GM19438 (cell line): ENCODE results near the gene TUG1.

Experiments
- ATAC-seq: cut with Tn5 transposase; IDR thresholded peaks from one replicate; pipeline ENCODE4 v1.9.1; 2021; ENCODE audit warnings: low read depth; ENCODE audit not compliant: unreplicated experiment

TUG1 gene

DNA sequence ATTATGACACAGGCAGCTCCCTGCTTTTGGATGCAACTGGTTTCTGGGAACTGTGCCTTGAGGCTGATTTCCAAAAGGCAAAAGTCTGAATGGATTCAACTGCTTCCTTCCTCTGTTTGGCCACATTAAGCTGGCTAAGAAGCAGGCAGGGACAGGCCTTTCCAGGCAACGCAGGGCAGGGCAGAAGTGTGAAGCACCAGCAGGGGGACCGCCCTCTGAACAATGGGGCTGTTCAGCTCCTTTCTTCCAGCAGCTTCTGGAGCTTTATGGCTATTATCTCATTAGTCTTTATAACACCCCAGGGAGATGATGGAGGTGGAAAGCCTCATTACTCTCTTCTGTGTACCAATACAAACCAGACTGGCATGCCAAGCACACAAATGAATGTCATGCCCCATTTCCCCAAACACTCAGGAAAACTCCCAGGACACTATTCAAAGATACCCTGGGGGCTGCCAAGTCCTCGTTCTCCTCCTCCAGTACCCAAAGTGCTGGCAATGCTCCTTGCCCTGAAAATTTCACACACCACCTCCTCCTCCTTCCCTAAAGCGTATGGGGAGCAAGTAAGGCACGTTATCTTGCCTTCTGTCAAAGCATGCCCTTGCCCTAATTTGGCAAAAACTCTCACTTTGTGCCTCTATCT is 21.8 kb upstream of the TUG1 start:
- ATAC-seq = no peak

DNA sequence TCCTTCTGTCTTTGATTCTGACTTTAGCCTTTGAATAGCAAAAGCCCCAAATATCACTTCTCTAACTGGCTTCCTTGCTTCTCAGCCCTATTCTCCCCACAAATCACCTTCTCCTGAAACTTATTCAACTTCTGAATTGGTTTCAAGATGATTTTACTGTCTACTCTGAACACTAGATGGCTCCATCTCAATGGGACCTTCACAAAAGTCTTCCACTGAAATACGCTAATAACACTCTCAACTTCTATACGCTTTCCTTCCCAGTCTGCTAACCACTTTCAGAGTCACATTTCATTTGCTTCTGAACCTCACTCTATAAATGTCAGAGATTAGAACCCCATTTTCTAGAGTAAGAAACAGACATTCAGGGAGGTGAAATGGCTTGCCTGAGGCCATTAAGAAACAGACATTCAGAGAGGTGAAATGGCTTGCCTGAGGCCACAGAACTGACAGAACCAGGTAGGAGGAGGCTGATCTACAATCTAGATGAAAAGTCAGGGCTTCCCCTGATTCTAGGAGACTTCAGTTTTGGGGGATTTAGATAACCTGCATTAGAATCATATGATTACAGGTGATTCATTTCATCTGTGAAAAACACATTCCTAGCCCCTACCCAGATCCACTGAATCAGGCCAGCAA is 21.1 kb upstream of the TUG1 start:
- no peak for ATAC-seq

DNA sequence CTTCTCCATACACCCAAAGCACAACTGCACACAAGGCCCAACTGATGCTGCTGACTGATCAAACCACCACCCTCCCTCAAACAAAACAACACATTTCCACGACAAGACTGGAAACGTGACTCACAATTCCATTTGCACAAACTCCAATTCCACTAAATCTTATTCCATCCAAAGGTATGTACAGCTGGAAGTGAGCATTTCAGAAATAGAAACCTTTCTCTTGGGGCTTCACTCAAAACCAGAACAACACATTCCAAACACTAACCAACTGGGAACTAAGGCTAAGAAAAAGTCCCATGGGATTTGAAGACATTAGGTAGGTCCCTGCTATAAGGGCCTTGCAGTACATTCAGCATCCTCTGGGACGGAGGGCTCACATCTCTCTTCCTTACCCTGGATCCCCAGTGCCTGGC is 20.1 kb upstream of the TUG1 start:
- no peak for ATAC-seq

DNA sequence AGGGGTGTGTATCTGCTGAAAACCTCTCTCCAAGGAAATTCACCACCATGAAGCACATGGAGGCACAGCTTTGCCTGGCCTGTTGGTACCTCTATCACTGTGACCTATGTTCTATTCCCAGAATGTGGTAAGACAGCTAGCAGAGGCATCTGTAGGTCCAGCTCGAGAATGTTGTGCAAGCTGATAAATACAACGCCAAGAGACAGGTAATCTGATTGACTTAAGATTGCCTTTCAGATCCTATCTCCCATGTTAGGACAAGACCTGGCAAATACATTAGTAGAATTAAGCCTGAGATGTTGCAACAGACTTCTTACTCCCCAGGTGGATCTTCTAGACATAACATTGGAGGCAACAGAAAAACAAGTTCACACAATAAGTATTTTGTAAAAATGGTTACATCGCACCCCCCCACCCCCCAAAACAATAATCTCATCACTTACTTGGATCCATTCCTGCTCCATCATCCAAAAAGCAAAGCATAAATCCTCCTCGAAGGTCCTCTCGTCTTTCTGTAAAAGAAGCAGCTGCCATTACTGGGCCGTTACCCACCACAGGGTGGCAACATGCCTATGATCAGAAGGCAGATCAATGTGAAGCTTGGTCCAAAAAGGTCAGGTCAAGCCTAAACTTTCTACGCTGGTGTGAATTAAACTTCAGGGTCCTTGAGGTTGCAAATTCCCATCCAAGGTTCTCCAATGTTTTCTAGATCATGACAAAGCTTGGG is 19.0 kb upstream of the TUG1 start:
- ATAC-seq = no peak

DNA sequence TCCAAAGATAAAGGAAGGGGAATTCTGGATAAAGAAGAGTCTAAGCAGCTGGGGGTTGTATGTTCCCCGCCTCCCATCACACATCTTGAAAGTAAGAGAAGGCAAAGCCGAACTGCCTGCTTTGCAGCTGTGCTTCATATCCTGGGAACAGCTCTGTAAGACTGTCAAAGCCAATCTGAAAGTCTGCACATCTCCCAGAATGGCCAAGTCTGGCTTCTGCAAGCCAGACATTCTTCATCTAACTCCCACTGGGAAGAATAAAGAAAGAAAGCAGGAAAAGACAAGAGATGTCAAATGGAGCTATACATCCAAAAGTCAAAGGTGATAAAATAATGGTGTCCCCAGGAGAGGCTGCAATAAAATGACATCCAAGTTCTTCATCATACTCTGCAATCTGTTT is 15.9 kb upstream of the TUG1 start:
- no peak for ATAC-seq

DNA sequence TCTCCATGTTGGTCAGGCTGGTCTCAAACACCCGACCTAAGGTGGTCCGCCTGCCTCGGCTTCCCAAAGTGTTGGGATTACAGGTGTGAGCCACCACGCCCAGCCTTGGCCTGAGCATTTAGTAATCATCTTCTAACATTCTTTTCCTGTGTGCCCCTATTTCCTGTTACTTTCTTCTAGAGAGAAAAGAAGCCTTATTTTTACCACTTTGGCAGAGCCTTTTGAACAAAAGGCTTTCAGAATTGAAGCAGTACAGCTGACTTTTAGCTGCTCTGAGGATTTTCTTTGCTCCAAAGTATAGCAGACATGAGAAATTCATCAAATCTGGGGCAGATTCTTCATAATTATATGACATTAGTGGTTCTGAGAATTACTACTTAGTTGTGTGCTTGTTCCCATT is 13.9 kb upstream of the TUG1 start:
- ATAC-seq = no peak

DNA sequence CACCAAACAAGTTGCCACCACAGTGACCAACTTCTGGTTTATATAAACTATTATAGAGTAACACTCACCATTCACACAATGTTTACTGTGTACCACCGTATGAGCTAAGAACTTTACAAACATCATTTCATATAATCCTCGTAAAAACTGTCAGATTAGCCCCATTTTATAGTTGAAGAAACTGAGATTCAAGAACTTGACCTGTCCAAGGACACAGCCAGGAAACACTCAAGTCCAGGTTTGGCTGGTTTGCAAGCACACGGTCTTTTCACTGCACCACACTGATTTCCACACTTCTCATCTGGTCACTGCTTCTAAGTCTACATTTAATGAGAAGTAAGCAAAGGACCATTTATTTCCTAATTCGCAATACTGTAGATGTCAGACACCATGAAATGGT is 4.2 kb upstream of the TUG1 start:
- ATAC-seq = no peak

DNA sequence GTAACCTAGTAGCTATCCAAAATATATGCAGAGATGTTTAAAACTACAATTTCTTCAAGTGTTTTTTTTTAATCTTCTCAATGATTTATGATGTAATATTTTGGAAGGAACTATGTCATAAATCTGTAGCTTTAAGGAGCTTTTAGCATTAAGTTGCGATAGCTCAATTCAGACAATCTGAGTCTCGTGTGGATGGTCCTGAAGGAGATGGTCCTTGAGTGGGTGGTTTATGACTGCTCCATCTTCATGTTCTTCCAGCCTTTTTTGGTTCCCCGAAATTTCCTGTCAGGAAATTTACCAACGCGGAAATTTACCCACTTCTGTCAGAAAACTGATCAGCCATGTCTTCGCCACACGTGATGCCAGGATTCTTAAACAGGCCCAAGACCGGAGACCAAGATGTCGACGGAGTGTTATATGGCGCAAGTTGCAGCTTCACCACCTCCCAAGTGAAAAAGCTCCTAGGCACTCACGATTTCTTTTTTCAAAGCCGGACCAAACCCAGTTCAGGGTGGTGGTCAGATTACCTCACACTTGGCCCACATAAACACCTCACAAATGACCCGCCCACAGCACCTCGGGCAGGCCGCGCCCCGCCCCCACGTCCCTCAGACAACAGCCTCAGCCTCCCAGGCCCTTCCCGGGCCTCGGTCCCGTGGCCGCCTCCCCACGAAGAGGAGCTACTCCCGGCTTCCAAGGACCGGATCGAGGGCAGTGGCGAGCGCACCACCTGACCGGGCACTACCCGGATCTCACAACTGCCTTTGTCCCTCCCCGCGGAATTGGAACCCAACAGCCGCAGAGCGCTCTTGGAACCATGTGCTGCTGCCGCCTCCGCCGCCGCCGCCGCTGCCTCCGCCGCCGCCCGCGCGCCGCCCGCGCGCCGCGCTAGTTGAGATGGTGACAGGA is 796 bp upstream of the TUG1 start, which contains the start of gene MORC2:
Gene MORC2, minus strand, starts transcription at position 760 of the 909 bp plus-strand sequence. CDS start 885 bp downstream, outside the sequence.
- peak; percentile 13 for ATAC-seq

DNA sequence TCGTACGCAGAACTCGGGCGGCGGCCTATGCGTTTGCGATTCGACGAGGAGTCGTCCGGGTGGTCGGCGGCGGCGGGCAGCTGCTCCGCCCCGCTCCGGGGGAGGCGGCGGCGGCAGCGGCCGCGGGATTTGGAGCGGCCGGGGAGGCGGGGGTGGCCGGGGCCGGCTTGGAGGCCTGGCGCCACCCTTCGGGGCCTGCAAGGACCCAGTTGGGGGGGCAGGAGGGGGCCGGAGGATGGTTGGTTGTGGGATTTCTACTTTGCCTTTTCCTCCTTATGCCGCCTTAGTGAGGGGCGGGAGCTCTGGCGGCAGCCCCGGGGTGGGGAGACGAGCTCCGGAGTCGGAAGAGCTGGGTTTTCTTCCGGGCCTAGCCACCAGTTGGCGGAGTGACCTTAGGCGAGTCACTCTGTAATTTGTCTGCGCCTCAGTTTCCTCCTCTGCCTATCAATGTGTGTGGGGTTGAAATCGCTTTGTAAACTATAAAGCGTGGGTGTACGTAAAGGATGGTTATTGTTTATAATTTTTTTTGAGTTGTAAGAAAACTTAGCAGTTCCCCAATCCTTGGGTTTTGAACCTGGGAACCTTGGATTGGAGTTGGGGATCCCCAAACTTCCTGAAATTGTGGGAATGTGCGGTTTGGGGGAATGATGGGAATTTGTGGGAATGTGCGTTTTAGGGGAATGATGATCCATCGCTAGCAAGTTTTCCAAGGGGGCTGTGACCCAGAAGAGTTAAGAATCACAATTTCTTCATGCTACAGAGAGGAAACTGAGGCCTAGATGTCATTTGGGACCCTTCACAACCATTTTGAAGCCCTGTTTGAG is 679 bp downstream of the TUG1 start:
- ATAC-seq = peak; percentile 24

DNA sequence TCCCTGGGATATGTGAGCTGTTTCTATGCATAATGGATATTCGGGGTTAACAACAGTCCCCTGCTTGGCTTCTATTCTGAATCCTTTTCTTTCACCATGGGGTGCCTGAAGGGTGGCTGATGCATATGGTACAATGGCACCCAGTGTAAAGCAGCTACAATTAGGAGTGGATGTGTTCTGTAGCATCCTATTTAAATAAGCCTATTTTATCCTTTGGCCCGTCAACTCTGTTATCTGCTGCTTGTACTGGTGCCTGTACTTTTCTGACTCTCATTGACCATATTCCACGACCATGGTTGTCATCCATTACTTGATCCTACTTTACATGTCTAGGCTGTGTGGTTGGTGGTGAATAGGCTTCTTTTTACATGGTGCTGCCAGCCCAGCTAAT is 1.3 kb downstream of the TUG1 start:
- ATAC-seq = no peak

DNA sequence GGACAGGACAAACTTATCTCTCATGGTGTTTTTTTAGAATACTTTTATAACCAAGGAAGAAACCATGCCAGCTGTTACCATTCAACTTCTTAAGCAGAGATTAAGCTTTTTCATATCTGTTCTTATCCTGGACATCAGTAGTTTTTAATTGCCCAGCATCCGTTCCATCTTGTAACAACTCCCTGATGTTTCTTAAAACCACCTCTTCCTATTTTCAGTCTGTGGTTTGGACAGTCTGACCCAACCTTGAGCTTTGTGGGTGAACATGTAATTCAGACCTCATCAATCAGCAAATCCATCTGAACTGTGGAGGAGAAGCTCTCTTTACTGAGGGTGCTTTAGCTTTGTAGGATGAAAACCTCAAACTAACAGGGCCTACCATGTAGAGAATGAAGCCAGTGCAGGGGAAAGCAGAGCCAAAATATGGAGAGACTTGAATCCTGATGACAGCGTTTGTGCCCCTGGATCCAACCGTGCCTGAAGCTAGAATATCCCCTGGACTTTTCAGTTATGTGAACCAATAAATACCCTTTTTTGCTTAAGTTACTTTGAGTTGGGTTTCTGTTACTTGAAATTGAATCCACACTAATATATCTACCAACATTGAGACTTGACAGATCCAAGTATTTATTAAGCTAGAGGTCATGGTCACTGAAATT is 9.4 kb downstream of the TUG1 start:
- no peak for ATAC-seq

DNA sequence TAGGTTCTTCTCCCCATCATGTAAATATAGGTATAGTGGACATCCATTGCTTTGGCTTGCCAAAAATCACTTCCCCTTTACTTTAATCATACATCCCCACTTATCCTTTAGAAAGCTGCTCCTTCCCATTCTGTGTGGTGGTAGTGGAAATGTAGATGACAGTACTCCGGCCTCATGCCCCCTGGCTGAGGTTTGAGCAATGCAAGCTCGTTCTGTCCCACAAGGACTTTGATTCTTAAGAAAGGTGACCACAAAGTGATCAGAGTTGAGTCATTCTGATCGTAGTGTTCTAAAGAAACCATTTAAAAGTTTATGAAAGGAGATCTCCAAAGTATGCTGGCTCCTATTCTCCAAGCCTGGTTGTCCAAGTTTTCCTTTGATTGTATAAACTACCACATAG is 10.9 kb downstream of the TUG1 start:
- ATAC-seq = no peak

DNA sequence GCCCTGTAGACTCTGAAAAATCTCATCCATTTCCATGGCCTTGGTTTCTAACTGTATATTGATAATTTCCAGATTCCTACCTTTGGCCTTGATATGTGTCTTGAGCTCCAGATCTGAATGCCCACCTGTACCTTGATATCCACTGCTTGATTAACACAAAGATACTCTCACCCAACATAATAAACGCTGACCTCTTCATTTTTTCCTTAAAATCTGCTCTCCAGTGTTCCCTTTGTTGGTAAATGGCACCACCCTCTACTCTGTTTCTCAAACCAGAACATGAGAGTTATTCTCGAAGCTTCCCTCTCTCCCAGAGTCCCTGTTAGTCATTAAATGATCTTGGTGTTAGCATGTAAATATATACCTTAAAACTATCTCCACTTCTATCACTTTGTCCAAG is 13.4 kb downstream of the TUG1 start:
- no peak for ATAC-seq

DNA sequence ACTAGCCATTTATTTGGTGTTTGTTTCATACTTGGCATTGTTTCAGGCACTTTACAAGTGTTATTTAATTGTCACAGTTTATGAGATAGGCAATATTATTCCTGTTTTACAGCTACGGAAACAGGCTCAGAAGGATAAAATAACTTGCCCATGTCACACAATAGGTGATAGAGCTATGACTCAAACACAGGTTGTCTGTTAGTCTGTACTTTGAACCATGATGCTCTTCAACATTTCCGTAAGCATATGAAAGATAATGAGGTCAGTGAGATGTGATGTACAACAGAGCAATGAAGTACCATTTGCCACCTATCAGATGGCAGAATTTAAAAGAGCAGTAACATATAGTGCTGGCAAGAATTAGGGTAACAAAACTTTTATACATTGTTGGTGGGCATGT is 15.3 kb downstream of the TUG1 start:
- ATAC-seq = no peak

DNA sequence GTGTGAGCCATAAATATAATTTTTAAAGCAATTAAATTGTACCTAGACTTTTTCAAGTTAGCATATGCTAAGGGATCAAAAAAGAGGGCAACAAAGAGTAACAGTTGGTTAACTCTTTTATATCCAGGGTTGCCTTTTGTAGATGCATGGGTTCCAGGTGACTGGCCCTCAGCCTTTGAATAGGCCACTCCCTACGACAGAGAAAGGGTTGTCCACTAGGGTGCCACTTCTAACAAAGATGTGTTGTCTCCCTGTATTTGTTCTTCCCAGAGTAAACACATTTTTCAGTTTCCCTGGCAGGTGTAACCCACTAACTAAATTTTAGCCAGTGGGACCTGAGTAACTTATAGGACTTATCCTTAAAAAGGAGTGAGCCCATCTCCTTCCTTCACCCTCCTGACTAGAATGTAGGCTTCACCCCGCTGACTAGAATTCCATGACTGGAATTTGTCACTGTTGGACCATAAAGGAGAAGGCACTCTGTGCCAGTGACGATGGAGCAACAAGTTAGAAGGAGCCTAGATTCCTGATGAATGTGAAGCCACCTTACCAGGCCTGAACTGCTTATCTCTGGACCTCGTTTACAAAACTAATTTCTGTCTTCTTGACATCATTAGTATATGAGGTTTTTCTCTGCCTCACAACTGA is 16.6 kb downstream of the TUG1 start:
- ATAC-seq = no peak

DNA sequence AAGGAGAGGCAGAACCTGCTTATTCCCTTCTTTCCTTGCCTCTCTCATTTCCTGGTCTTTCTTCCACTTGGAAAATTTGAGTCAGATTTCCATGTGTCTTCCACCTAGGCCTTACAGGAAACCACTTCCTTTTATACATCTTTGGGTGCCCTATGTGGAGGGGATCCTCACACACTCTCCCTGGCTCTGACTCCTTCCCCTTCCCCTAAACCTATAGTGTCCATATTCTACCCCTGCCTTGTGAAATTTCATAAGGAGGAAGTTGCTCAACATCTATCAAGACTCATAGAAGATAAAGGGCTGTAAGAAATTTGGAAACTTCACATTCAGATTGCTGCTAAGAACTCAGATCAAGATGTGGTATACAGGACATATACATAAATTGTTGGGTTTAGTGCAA is 20.4 kb downstream of the TUG1 start:
- ATAC-seq = no peak

DNA sequence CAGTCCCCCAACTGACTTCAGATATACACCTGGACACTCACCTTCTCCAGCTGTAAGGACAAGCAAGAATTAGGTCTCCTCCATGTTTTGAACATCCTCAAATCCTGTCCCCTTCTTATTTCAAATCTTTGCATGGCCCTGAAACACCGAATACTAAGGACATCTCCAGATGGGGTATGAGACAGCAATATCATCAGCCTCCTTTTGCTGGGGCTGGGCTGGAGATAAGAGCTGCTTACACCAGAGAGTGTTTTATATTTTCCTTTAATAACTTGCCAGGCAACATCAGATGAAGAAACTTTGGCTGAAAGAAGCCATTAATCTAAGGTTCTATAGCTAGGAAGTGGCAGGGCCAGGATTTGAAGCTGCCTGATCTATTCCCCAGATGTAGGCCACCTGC is 21.6 kb downstream of the TUG1 start:
- ATAC-seq = no peak

DNA sequence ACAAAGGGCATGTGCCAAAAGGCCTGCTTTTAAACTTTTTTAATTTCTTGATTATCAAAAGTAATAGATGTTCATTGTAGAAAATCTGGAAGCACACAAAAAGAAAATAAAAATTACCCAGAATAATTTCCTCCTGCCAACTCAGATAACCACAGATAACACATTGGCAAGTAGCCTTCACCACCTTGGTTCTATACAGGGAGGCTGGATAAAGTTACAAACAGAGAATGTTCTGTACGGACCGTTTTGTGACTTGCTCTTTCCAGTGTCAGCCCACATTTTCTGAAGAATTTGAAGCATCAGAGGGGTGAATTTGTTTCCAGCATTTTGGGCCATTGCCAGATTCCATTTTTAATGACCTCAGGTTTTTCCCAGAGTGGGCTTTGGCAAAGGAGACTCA is 23.5 kb downstream of the TUG1 start:
- ATAC-seq = no peak

DNA sequence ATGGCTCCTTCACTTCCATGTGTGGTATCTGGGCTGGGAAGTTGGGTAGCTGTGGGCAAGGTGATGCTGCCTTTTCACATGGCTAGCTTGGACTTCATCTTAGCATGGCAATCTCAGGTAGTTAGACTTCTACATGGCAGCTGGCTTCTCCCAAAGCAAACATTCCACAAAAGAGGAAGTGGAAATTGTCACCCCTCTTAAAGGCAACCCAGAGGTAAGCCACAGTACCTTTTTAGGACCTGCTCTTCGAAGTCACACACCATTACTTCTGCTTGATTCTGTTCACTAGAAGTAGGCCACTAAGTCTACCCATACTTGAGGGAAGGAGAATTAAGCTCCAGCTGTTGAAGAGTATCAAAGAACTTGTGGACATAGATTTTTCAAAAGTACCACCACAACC is 25.9 kb downstream of the TUG1 start:
- no peak for ATAC-seq
